HepG2 (cell line): ENCODE data around the gene EIF4G2. TPM values are rescaled to one million over a fixed set of nuclear protein-coding genes. Genes with fewer than 3 reads are reported as not detected.

Experiments used
- ARID2 ChIP-seq: sonication (generic); formaldehyde crosslinking; IDR thresholded peaks from 2 replicates; pipeline ENCODE4 v1.8.1; 2022; ENCODE audit warnings: mild to moderate bottlenecking, missing genetic modification reagents, borderline replicate concordance
- EED ChIP-seq: sonication (generic); formaldehyde crosslinking; IDR thresholded peaks from 2 replicates; pipeline ENCODE4 v1.5.0; 2020; ENCODE audit warnings: mild to moderate bottlenecking, missing genetic modification reagents
- HDAC2 ChIP-seq: sonication (generic); formaldehyde crosslinking; IDR thresholded peaks from 2 replicates; pipeline ENCODE4 v1.4.0; 2020; ENCODE audit warnings: missing genetic modification reagents
- HES4 ChIP-seq: sonication (generic); formaldehyde crosslinking; IDR thresholded peaks from 2 replicates; pipeline ENCODE4 v1.9.0; 2021; ENCODE audit warnings: mild to moderate bottlenecking, missing genetic modification reagents, borderline replicate concordance
- HNF4A ChIP-seq: sonication (generic); formaldehyde crosslinking; IDR thresholded peaks from 2 replicates; pipeline ENCODE4 v1.4.0; 2020; ENCODE audit warnings: missing genetic modification reagents
- NR1H2 ChIP-seq: sonication (generic); formaldehyde crosslinking; IDR thresholded peaks from 2 replicates; pipeline ENCODE4 v1.8.1; 2022; ENCODE audit warnings: low read depth, missing genetic modification reagents, borderline replicate concordance
- RARG ChIP-seq: sonication (generic); formaldehyde crosslinking; IDR thresholded peaks from 2 replicates; pipeline ENCODE4 v1.4.0; 2020; ENCODE audit warnings: low read depth, mild to moderate bottlenecking, missing genetic modification reagents
- RELA ChIP-seq: sonication (generic); formaldehyde crosslinking; IDR thresholded peaks from 2 replicates; pipeline ENCODE4 v1.4.0; 2020; ENCODE audit warnings: missing genetic modification reagents
- SATB2 ChIP-seq: sonication (generic); formaldehyde crosslinking; IDR thresholded peaks from 2 replicates; pipeline ENCODE4 v1.5.0; 2020; ENCODE audit warnings: missing genetic modification reagents
- SRSF9 ChIP-seq: fragments of 200-400 bp; formaldehyde crosslinking; IDR thresholded peaks from 2 replicates; pipeline ENCODE4 v1.6.1; 2018; ENCODE audit warnings: borderline replicate concordance, mild to moderate bottlenecking, low read depth, low read length; ENCODE audit not compliant: insufficient read depth, poor library complexity, severe bottlenecking
- ZBTB7A ChIP-seq: sonication (generic); formaldehyde crosslinking; IDR thresholded peaks from 2 replicates; pipeline ENCODE4 v1.8.0; 2022; ENCODE audit warnings: mild to moderate bottlenecking, missing genetic modification reagents
- ZNF260 ChIP-seq: sonication (generic); formaldehyde crosslinking; IDR thresholded peaks from 2 replicates; pipeline ENCODE4 v1.4.0; 2020; ENCODE audit warnings: missing genetic modification reagents, low read depth, mild to moderate bottlenecking, borderline replicate concordance
- ZNF468 ChIP-seq: sonication (generic); formaldehyde crosslinking; IDR thresholded peaks from 2 replicates; pipeline ENCODE4 v1.8.0; 2022; ENCODE audit warnings: mild to moderate bottlenecking, moderate library complexity, missing genetic modification reagents
- ZNF598 ChIP-seq: sonication (generic); formaldehyde crosslinking; IDR thresholded peaks from 2 replicates; pipeline ENCODE4 v1.5.1; 2020; ENCODE audit warnings: mild to moderate bottlenecking, missing genetic modification reagents, borderline replicate concordance
- ZNF670 ChIP-seq: sonication (generic); formaldehyde crosslinking; IDR thresholded peaks from 2 replicates; pipeline ENCODE4 v1.8.0; 2022; ENCODE audit warnings: mild to moderate bottlenecking, missing genetic modification reagents, borderline replicate concordance
- ZNF75D ChIP-seq: sonication (generic); formaldehyde crosslinking; IDR thresholded peaks from 2 replicates; pipeline ENCODE4 v1.8.1; 2023; ENCODE audit warnings: missing genetic modification reagents, mild to moderate bottlenecking, borderline replicate concordance
- ZSCAN29 ChIP-seq: sonication (generic); formaldehyde crosslinking; conservative IDR thresholded peaks from 2 replicates; pipeline ENCODE4 v1.4.0; 2020; ENCODE audit warnings: mild to moderate bottlenecking, missing genetic modification reagents
- polyA plus RNA-seq, 8 experiments: library from polyadenylated mRNA; depleted of rRNA in 3 of 8; stranded (reverse) in 7 of 8; unstranded in 1 of 8; fragments of >200 nt; fragmentation: Illumina TruSeq in 4 of 8; extraction: Trizol in 4 of 8; gene quantifications; 2 replicates each; pipeline versions ENCODE4 v1.2.1 to v1.2.3, GENCODE V29; 2011 to 2016; ENCODE audit warnings: low read depth in 4 of 8, missing spikeins in 1 of 8, mixed read lengths in 1 of 8; ENCODE audit not compliant: insufficient read depth in 1 of 8
- total RNA-seq, 5 experiments: library from RNA; depleted of rRNA; stranded (reverse); fragments of >200 nt; fragmentation: Illumina TruSeq; extraction: Trizol; gene quantifications; 2 replicates each; pipeline ENCODE4 v1.2.3, GENCODE V29; 2016; ENCODE audit warnings: low read depth in 1 of 5
- TF ChIP-seq, protein P1 (sequence below): IDR thresholded peaks from 2 replicates; pipeline ENCODE4 v1.6.1; 2018; ENCODE audit warnings: missing genetic modification reagents
- TF ChIP-seq, protein P2 (sequence below): sonication (generic); formaldehyde crosslinking; IDR thresholded peaks from 2 replicates; pipeline ENCODE4 v1.4.0; 2020; ENCODE audit warnings: missing genetic modification reagents
- TF ChIP-seq, protein P3 (sequence below): sonication (generic); formaldehyde crosslinking; IDR thresholded peaks from 2 replicates; pipeline ENCODE4 v1.5.1; 2020; ENCODE audit warnings: mild to moderate bottlenecking, moderate library complexity, missing genetic modification reagents
- TF ChIP-seq, protein P4 (sequence below), 2 experiments: sonication (generic) in 1 of 2; formaldehyde crosslinking in 1 of 2; IDR thresholded peaks; 2 replicates each; pipeline versions ENCODE4 v1.4.0 to v1.6.1; 2018 to 2020; ENCODE audit warnings: missing genetic modification reagents in 2 of 2, borderline replicate concordance in 1 of 2, low read depth in 1 of 2, mild to moderate bottlenecking in 1 of 2, missing biosample characterization in 1 of 2

Gene EIF4G2
- total and polyA plus RNA-seq, 2 of the 13 experiments (the other 11 are each of a cell fraction or from before 2014, with no cell fraction given), result 362 to 546 TPM

DNA sequence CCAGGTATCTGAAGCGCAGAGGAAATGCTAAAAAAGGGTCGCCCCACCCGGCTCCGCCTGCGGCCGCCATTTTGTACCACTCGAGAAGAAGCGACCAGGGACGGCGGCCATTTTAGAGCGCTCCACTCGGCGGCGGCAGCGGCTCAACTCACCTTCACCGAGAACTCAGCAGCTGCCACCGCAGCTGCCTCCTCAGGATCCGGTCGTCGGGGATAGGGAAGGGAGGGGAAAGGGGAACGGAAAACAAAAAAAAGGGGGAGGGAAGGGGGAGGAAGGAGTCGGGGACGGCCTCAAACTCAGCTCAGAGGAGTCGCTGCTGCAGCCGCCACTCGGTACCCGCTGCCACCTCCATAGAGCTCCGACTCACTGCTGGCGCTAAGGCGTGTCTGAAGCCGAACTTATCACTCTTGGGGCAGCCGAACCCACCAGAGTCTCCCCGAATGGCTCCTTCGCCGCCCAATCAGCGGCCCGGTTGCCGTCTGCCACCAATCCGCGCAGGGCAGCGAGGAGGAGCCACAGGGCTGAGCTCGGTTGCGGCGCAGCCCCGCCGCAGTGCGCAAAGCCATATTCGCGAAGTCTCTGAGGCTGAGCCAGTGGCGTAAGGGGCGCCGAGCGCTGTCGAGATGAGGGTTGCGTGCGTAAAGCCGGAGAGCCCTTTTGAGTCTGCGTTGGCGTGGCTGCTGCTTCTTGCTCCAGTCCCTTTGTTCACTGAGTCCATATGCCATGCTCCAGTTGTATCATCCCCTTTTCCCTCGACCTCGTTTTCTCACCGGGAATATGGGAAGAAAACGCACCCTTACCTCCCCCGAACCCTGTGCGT lies at the start of gene EIF4G2 (continued):
- TF ChIP-seq, protein P1, sequence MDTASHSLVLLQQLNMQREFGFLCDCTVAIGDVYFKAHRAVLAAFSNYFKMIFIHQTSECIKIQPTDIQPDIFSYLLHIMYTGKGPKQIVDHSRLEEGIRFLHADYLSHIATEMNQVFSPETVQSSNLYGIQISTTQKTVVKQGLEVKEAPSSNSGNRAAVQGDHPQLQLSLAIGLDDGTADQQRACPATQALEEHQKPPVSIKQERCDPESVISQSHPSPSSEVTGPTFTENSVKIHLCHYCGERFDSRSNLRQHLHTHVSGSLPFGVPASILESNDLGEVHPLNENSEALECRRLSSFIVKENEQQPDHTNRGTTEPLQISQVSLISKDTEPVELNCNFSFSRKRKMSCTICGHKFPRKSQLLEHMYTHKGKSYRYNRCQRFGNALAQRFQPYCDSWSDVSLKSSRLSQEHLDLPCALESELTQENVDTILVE (CRISPR knock-in tag), result peak; percentile 21; the same call in 1 of the 2 replicates
- TF ChIP-seq SATB2 (CRISPR knock-in tag) (peak; percentile 44; the same call in 1 of the 2 replicates), HDAC2 (CRISPR knock-in tag) (peak; percentile 30; the same call in 1 of the 2 replicates), NR1H2 (CRISPR knock-in tag) (no peak), HES4 (peak; percentile 55), ZNF468 (CRISPR knock-in tag) (no peak), ZNF260 (CRISPR knock-in tag) (no peak), ZNF670 (peak; percentile 77; the same call in 1 of the 2 replicates), ZBTB7A (peak; percentile 42; the same call in 1 of the 2 replicates), EED (CRISPR knock-in tag) (no peak; the same call in 1 of the 2 replicates), ZNF598 (CRISPR knock-in tag) (no peak; the same call in 1 of the 2 replicates), RARG (CRISPR knock-in tag) (0 out of 2 replicates have a peak, but pooled peaks have one; percentile 39), ZNF75D (no peak), ARID2 (CRISPR knock-in tag) (peak; percentile 29; the same call in 1 of the 2 replicates), ZSCAN29 (CRISPR knock-in tag) (peak; percentile 75; the same call in 1 of the 2 replicates), SRSF9 (no peak), RELA (CRISPR knock-in tag) (no peak), HNF4A (CRISPR knock-in tag) (no peak; the same call in none of the 2 replicates)
- TF ChIP-seq, protein P2, sequence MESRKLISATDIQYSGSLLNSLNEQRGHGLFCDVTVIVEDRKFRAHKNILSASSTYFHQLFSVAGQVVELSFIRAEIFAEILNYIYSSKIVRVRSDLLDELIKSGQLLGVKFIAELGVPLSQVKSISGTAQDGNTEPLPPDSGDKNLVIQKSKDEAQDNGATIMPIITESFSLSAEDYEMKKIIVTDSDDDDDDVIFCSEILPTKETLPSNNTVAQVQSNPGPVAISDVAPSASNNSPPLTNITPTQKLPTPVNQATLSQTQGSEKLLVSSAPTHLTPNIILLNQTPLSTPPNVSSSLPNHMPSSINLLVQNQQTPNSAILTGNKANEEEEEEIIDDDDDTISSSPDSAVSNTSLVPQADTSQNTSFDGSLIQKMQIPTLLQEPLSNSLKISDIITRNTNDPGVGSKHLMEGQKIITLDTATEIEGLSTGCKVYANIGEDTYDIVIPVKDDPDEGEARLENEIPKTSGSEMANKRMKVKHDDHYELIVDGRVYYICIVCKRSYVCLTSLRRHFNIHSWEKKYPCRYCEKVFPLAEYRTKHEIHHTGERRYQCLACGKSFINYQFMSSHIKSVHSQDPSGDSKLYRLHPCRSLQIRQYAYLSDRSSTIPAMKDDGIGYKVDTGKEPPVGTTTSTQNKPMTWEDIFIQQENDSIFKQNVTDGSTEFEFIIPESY (CRISPR knock-in tag), result no peak; the same call in 1 of the 2 replicates
- TF ChIP-seq, protein P3, sequence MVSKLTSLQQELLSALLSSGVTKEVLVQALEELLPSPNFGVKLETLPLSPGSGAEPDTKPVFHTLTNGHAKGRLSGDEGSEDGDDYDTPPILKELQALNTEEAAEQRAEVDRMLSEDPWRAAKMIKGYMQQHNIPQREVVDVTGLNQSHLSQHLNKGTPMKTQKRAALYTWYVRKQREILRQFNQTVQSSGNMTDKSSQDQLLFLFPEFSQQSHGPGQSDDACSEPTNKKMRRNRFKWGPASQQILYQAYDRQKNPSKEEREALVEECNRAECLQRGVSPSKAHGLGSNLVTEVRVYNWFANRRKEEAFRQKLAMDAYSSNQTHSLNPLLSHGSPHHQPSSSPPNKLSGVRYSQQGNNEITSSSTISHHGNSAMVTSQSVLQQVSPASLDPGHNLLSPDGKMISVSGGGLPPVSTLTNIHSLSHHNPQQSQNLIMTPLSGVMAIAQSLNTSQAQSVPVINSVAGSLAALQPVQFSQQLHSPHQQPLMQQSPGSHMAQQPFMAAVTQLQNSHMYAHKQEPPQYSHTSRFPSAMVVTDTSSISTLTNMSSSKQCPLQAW, result peak; percentile 69; the same call in 1 of the 2 replicates
- TF ChIP-seq, protein P4, sequence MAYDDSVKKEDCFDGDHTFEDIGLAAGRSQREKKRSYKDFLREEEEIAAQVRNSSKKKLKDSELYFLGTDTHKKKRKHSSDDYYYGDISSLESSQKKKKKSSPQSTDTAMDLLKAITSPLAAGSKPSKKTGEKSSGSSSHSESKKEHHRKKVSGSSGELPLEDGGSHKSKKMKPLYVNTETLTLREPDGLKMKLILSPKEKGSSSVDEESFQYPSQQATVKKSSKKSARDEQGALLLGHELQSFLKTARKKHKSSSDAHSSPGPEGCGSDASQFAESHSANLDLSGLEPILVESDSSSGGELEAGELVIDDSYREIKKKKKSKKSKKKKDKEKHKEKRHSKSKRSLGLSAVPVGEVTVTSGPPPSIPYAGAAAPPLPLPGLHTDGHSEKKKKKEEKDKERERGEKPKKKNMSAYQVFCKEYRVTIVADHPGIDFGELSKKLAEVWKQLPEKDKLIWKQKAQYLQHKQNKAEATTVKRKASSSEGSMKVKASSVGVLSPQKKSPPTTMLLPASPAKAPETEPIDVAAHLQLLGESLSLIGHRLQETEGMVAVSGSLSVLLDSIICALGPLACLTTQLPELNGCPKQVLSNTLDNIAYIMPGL (CRISPR knock-in tag; IDR thresholded peaks at IDR 0.05; ENCODE audit: borderline replicate concordance in 1 of 2, low read depth in 1 of 2), result peak; percentile 47 to 80; a peak in 2 of 4 replicates
